AG04449 (cell line): ENCODE data around the gene TRIM54.

Experiments
- CTCF ChIA-PET: fragments of 350-600 bp; formaldehyde crosslinking; extraction: SDS; loops from one replicate; lab custom pipeline; 2021; ENCODE audit warnings: antibody characterized with exemption; lab: Yijun Ruan, JAX
- POLR2A ChIA-PET: fragments of 400-600, 350-600 bp; formaldehyde crosslinking; extraction: SDS; loops from one replicate; lab custom pipeline; 2020; ENCODE audit warnings: antibody characterized with exemption, inconsistent platforms; lab: Yijun Ruan, JAX
- DNase-seq: peaks from one replicate; pipeline ENCODE4 v3.0.0-alpha.2; 2010; ENCODE audit warnings: low read depth, low spot score
- H3K4me3 ChIP-seq: 2 replicates; pipeline ENCODE4 v1.5.1; 2011; ENCODE audit warnings: low read depth, mild to moderate bottlenecking, control low read depth, low read length
- TF ChIP-seq, protein P1 (sequence below): IDR thresholded peaks from one replicate; pipeline ENCODE4 v1.5.1; 2011; ENCODE audit warnings: mild to moderate bottlenecking, moderate library complexity, low read length, control low read depth, inconsistent platforms; ENCODE audit not compliant: insufficient read depth; ENCODE audit errors: missing control alignments

TRIM54 gene

DNA sequence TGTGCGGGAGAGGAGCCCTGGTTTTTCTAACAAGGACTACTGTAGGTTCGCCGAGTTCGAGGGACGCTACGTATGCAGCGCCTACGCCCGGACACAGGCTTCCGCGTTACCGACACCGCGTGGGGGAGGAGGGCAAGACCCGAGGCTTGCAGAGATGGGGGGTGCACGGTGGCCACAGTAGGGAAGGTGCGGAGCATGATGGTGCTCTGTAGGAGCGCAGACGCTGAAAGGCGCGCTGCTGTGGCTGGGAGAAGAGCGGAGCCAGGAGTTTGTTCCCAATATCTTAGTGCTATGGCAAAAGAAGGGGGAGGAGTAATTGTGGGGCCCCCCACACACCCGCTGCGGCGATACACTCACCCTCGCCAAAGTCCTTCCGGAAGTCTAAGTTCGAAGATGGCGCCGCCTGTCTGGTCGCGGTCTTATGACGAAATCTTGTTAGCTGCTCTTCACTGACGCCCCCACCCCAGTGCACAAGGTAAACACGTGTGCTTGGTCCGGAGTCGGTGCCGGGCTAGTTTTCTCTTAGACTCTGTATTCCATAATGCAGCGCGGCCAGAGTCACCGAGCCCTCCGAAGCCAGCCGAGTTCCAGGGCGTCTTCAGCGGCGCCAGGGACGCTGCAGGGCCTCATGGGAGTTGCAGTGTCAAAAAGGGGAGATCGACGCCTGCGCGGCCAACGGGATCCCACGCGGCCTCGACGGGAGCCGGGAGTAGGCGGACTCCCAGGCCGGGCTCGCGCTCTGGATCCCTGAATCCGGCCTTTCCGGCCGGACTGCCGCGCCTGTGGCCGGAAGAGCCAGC lies 74.4 kb downstream of the TRIM54 start, which contains the start of gene GTF3C2:
Gene GTF3C2 (minus strand): TSS at position 383 of the 800 bp plus-strand sequence. CDS start 13,210 bp downstream, outside the sequence.
- peak within 1 kb of the TSS; percentile 90 for H3K4me3 ChIP-seq
- ChIA-PET POLR2A (interaction anchor here (0.5 to 2.6 kb wide), 9 partner anchors 11 to 226 kb away, joined by 3 to 24 read pairs (median 3); partner anchors contain the start of genes EIF2B4, MPV17, PPM1G and SNX17), CTCF (interaction anchor here (0.8 to 1.3 kb wide), 4 partner anchors 12 to 36 kb away, joined by 3 to 5 read pairs (median 3); partner anchors contain the start of genes EIF2B4 and SNX17)
- DNase-seq, result peak; percentile 82
- TF ChIP-seq, protein P1, sequence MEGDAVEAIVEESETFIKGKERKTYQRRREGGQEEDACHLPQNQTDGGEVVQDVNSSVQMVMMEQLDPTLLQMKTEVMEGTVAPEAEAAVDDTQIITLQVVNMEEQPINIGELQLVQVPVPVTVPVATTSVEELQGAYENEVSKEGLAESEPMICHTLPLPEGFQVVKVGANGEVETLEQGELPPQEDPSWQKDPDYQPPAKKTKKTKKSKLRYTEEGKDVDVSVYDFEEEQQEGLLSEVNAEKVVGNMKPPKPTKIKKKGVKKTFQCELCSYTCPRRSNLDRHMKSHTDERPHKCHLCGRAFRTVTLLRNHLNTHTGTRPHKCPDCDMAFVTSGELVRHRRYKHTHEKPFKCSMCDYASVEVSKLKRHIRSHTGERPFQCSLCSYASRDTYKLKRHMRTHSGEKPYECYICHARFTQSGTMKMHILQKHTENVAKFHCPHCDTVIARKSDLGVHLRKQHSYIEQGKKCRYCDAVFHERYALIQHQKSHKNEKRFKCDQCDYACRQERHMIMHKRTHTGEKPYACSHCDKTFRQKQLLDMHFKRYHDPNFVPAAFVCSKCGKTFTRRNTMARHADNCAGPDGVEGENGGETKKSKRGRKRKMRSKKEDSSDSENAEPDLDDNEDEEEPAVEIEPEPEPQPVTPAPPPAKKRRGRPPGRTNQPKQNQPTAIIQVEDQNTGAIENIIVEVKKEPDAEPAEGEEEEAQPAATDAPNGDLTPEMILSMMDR, result no peak
